Fibroblast of skin of left biceps (primary cell): Measurements from ENCODE around the gene TRMO.
A peak's percentile ranks its signal among the peaks of the same experiment; 100 is the strongest.

ENCODE experiments used
- DNase-seq, 2 experiments: peaks; one replicate each; pipeline ENCODE4 v3.0.0-alpha.2; 2013; ENCODE audit warnings: low read depth in 2 of 2

The TRMO gene

GRCh38 chr9:97904725-97905124 is 17.6 kb downstream of the TRMO start:
- no peak for DNase-seq

- DNase-seq, result no peak
Measured at GRCh38 chr9:97903177-97903576, 19.1 kb downstream of the TRMO start.

GRCh38 chr9:97900738-97901565 is 21.3 kb downstream of the TRMO start:
- DNase-seq, result no peak

- DNase-seq, result peak in 1 of 2 experiments; percentile 18
Measured at GRCh38 chr9:97900103-97900737, 22.1 kb downstream of the TRMO start.

- no peak for DNase-seq
Measured at GRCh38 chr9:97895695-97896332, 26.5 kb downstream of the TRMO start.

GRCh38 chr9:97895211-97895610 is 27.1 kb downstream of the TRMO start:
- peak; percentile 6 to 21 for DNase-seq

- DNase-seq, result no peak
Measured at GRCh38 chr9:97892421-97892820, 29.9 kb downstream of the TRMO start.

- no peak for DNase-seq
Measured at GRCh38 chr9:97891736-97892135, 30.6 kb downstream of the TRMO start.

- DNase-seq, result no peak
Measured at GRCh38 chr9:97889941-97890887, 32.1 kb downstream of the TRMO start.

- no peak for DNase-seq
Measured at GRCh38 chr9:97880336-97880735, 42.0 kb downstream of the TRMO start.

- no peak for DNase-seq
Measured at GRCh38 chr9:97876061-97876460, 46.2 kb downstream of the TRMO start.

- DNase-seq, result no peak
Measured at GRCh38 chr9:97875111-97875510, 47.2 kb downstream of the TRMO start.

GRCh38 chr9:97874624-97875023 is 47.7 kb downstream of the TRMO start:
- DNase-seq, result no peak

- no peak for DNase-seq
Measured at GRCh38 chr9:97873882-97874281, 48.4 kb downstream of the TRMO start.

GRCh38 chr9:97873425-97873824 is 48.9 kb downstream of the TRMO start:
- DNase-seq, result no peak

GRCh38 chr9:97868859-97869258 is 53.4 kb downstream of the TRMO start:
- DNase-seq, result no peak

- DNase-seq, result no peak
Measured at GRCh38 chr9:97866848-97867247, 55.5 kb downstream of the TRMO start.

GRCh38 chr9:97866300-97866699 is 56.0 kb downstream of the TRMO start:
- DNase-seq, result no peak

GRCh38 chr9:97864396-97864795 is 57.9 kb downstream of the TRMO start:
- no peak for DNase-seq

- no peak for DNase-seq
Measured at GRCh38 chr9:97863314-97863713, 59.0 kb downstream of the TRMO start.

- DNase-seq, result no peak
Measured at GRCh38 chr9:97861148-97861475, 61.2 kb downstream of the TRMO start.
